ENCODE measurements around the gene TPRG1. TPM values are rescaled to one million over a fixed set of nuclear protein-coding genes. Genes with fewer than 3 reads are reported as not detected.

TPRG1 gene
- total and polyA plus RNA-seq, 2 donors (not counting 1 experiment from before 2014, with no cell fraction given), result 0.21 to 0.39 TPM

GRCh38 chr3:189142527-189142926 lies 29.2 kb upstream of the TPRG1 start:
- WGBS (ENCODE audit: insufficient coverage), result no CpG with 5 or more reads among the region's 1 CpG
- peaks cover 0 to 3% (median 2%) of the 10 kb centered on the region in 4 experiments for H3K27me3 ChIP-seq (replicated peaks in 1 of 4; ENCODE audit: control extremely low read depth in 1 of 4, control insufficient read depth in 3 of 4, insufficient read depth in 4 of 4, low read length in 3 of 4)
- ChIA-PET CTCF (interaction anchor here (1.4 to 5.6 kb wide), 4 partner anchors 9 to 1404 kb away, joined by 3 to 59 read pairs (median 6); no protein-coding TSS in a partner anchor), POLR2A (no interaction called here)
- no peak overlapping the region for H3K4me3 ChIP-seq (ENCODE audit: control extremely low read depth in 1 of 5, extremely low read depth in 1 of 5, insufficient read depth in 1 of 5, low read depth in 2 of 5, low read length in 4 of 5)
- ATAC-seq (ENCODE audit: low read depth) (no peak), DNase-seq (no peak)
- TF ChIP-seq CTCF (IDR thresholded peaks at IDR 0.05) (no peak), EZH2 (IDR thresholded peaks at IDR 0.05; ENCODE audit: borderline replicate concordance, insufficient read depth, low read depth, low read length, poor library complexity, severe bottlenecking) (no peak)
- H3K36me3 ChIP-seq (replicated peaks in 1 of 2; ENCODE audit: control extremely low read depth in 1 of 2, control insufficient read depth in 1 of 2, extremely low read depth in 1 of 2, insufficient read depth in 2 of 2, low read length in 1 of 2), result no peaks in the 10 kb centered on the region
- Mint-ChIP-seq H3K27ac (no peak overlapping the region), H3K9me3 (ENCODE audit: insufficient read depth) (no peaks in the 10 kb centered on the region), H3K4me3 (no peak overlapping the region), H3K4me1 (no peaks in the 10 kb centered on the region), H3K27me3 (peaks cover 45% of the 10 kb centered on the region)
- intact Hi-C loops (cut with micrococcal nuclease), result no loop called here
- no peak overlapping the region for H3K4me2 ChIP-seq (replicated peaks; ENCODE audit: low read depth, low read length, poor library complexity, severe bottlenecking)
- no peak overlapping the region for H3K27ac ChIP-seq (ENCODE audit: low read length in 2 of 2)
- no peak overlapping the region for H3K9ac ChIP-seq (ENCODE audit: low read length)
- H4K20me1 ChIP-seq (ENCODE audit: control insufficient read depth, insufficient read depth, low read length, poor library complexity, severe bottlenecking), result no peaks in the 10 kb centered on the region
- no peak overlapping the region for H2AFZ ChIP-seq (ENCODE audit: insufficient read depth, low read depth, low read length, poor library complexity, severe bottlenecking)
- H3K9me3 ChIP-seq (ENCODE audit: control extremely low read depth in 1 of 3, control insufficient read depth in 2 of 3, insufficient read depth in 1 of 3, low read length in 2 of 3), result no peaks in the 10 kb centered on the region
- H3K79me2 ChIP-seq (ENCODE audit: control insufficient read depth, insufficient read depth, low read length), result no peaks in the 10 kb centered on the region
- no peaks in the 10 kb centered on the region for H3K4me1 ChIP-seq (ENCODE audit: control insufficient read depth in 2 of 2, insufficient read depth in 2 of 2, low read length in 2 of 2)

GRCh38 chr3:189143321-189143720 lies 28.4 kb upstream of the TPRG1 start:
- H2AFZ ChIP-seq (ENCODE audit: insufficient read depth, low read depth, low read length, poor library complexity, severe bottlenecking), result no peak overlapping the region
- no peak overlapping the region for H3K9ac ChIP-seq (ENCODE audit: low read length)
- H3K4me2 ChIP-seq (replicated peaks; ENCODE audit: low read depth, low read length, poor library complexity, severe bottlenecking), result no peak overlapping the region
- Mint-ChIP-seq H3K4me3 (no peak overlapping the region), H3K27me3 (peaks cover 46% of the 10 kb centered on the region), H3K9me3 (ENCODE audit: insufficient read depth) (no peaks in the 10 kb centered on the region), H3K27ac (no peak overlapping the region), H3K4me1 (no peaks in the 10 kb centered on the region)
- H3K27ac ChIP-seq (ENCODE audit: low read length in 2 of 2), result no peak overlapping the region
- TF ChIP-seq CTCF (IDR thresholded peaks at IDR 0.05) (no peak), EZH2 (IDR thresholded peaks at IDR 0.05; ENCODE audit: borderline replicate concordance, insufficient read depth, low read depth, low read length, poor library complexity, severe bottlenecking) (no peak)
- ChIA-PET CTCF (interaction anchor here (2.9 to 5.6 kb wide), 2 partner anchors 188 to 1404 kb away, joined by 10 to 59 read pairs; no protein-coding TSS in a partner anchor), POLR2A (no interaction called here)
- no peaks in the 10 kb centered on the region for H3K79me2 ChIP-seq (ENCODE audit: control insufficient read depth, insufficient read depth, low read length)
- H3K4me1 ChIP-seq (ENCODE audit: control insufficient read depth in 2 of 2, insufficient read depth in 2 of 2, low read length in 2 of 2), result no peaks in the 10 kb centered on the region
- H3K27me3 ChIP-seq (replicated peaks in 1 of 4; ENCODE audit: control extremely low read depth in 1 of 4, control insufficient read depth in 3 of 4, insufficient read depth in 4 of 4, low read length in 3 of 4), result peaks cover 0 to 3% (median 2%) of the 10 kb centered on the region in 4 experiments
- H3K9me3 ChIP-seq (ENCODE audit: control extremely low read depth in 1 of 3, control insufficient read depth in 2 of 3, insufficient read depth in 1 of 3, low read length in 2 of 3), result no peaks in the 10 kb centered on the region
- no peaks in the 10 kb centered on the region for H3K36me3 ChIP-seq (replicated peaks in 1 of 2; ENCODE audit: control extremely low read depth in 1 of 2, control insufficient read depth in 1 of 2, extremely low read depth in 1 of 2, insufficient read depth in 2 of 2, low read length in 1 of 2)
- intact Hi-C loops (cut with micrococcal nuclease), result no loop called here
- no peak overlapping the region for H3K4me3 ChIP-seq (ENCODE audit: control extremely low read depth in 1 of 5, extremely low read depth in 1 of 5, insufficient read depth in 1 of 5, low read depth in 2 of 5, low read length in 4 of 5)
- 100% methylated on average over 1 of the region's 1 CpG for WGBS (ENCODE audit: insufficient coverage)
- H4K20me1 ChIP-seq (ENCODE audit: control insufficient read depth, insufficient read depth, low read length, poor library complexity, severe bottlenecking), result no peaks in the 10 kb centered on the region
- ATAC-seq (ENCODE audit: low read depth) (no peak), DNase-seq (no peak)

Data from B cell (primary cell).